Purkinje cell (primary cell): ENCODE measurements around the gene KRTAP19-8. TPM values are rescaled to one million over a fixed set of nuclear protein-coding genes. Genes with fewer than 3 reads are reported as not detected.

Experiments
- polyA plus RNA-seq: library from polyadenylated mRNA; unstranded; fragments of >200 nt; fragmentation: Nextera tagmentation; gene quantifications from 2 replicates; pipeline ENCODE4 v1.2.1, GENCODE V29; 2014

Gene KRTAP19-8
- not detected in 2 replicates for polyA plus RNA-seq

GRCh38 chr21:31038376-31038775 is at the start of gene KRTAP19-8:
Gene KRTAP19-8 (minus strand): TSS chr21:31038476. CDS start chr21:31038443, 33 bp downstream.

Other genes starting within 250 kb of the KRTAP19-8 start
- not detected in 2 replicates for gene KRTAP8-1, start 225.2 kb downstream of the KRTAP19-8 start, polyA plus RNA-seq
- gene KRTAP7-1, start 208.7 kb downstream of the KRTAP19-8 start, polyA plus RNA-seq, result not detected in 2 replicates
- gene KRTAP11-1, start 156.9 kb downstream of the KRTAP19-8 start, polyA plus RNA-seq, result not detected in 2 replicates